ENCODE measurements around the gene EPHB6.

EPHB6 gene

DNA sequence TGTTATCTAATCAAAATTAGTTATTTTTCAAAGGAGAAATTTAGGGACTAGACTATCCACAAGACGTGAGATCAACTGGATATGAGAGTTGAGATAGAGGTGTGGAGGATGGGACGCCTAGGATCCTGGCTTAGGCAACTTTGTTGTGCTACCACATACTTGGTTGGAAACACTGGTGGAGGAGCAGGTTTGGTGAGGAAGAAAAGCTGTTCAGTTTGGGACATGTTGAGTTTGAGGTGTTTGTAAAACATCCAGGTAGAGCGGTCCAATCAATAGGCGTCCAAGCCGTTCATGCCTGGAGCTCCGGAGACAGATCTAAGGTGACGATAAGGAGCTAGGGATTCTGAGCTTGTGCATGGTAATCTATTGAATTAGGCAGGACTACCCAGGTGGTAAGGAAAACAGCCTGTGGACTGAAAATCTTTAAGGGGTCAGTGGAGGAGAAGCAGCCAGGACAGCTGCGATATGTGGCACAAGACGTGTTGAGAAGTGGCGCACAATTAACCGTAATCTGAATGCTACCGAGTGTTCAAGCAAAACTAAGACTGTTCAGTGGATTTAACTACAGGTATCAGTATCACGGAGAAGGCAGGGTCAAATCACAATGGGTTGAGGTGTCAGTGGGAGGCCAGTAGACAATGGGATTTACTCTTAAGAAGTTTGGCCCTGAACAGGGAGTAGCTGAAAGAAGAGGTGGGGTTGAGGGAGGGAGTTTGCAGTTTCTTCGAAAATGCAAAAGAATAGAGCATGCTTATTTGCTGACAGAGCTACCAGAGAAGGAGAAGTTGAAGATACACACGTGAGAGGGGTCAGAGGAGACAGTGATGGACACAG, 46.8 kb downstream of the EPHB6 start:
- Histone ChIP-seq H3F3A (ENCODE audit: control insufficient read depth, insufficient read depth) (no peaks in the 10 kb centered on the region), H3K27me3 (ENCODE audit: control insufficient read depth, low read length) (peaks cover 27% of the 10 kb centered on the region), H3K4me2 (ENCODE audit: low read length) (no peak overlapping the region), H3K9me2 (replicated peaks; ENCODE audit: control insufficient read depth, low read length) (no peaks in the 10 kb centered on the region), H3K4me3 (ENCODE audit: low read length) (no peak overlapping the region), H3K9me3 (ENCODE audit: control insufficient read depth, insufficient read depth, low read length) (peaks cover 5% of the 10 kb centered on the region), H4K20me1 (ENCODE audit: control insufficient read depth, insufficient read depth, low read depth, low read length) (no peaks in the 10 kb centered on the region), H3K4me1 (ENCODE audit: control insufficient read depth, low read length) (no peaks in the 10 kb centered on the region), H3K36me3 (ENCODE audit: control insufficient read depth, low read length) (no peaks in the 10 kb centered on the region), H3K79me2 (ENCODE audit: control insufficient read depth, low read length) (no peaks in the 10 kb centered on the region), H3K27ac (ENCODE audit: low read depth, low read length) (no peak overlapping the region)
- no peak for TF ChIP-seq EZH2phosphoT487 (IDR thresholded peaks at IDR 0.05; ENCODE audit: borderline replicate concordance, low read length)
- TF ChIP-seq, protein P1, sequence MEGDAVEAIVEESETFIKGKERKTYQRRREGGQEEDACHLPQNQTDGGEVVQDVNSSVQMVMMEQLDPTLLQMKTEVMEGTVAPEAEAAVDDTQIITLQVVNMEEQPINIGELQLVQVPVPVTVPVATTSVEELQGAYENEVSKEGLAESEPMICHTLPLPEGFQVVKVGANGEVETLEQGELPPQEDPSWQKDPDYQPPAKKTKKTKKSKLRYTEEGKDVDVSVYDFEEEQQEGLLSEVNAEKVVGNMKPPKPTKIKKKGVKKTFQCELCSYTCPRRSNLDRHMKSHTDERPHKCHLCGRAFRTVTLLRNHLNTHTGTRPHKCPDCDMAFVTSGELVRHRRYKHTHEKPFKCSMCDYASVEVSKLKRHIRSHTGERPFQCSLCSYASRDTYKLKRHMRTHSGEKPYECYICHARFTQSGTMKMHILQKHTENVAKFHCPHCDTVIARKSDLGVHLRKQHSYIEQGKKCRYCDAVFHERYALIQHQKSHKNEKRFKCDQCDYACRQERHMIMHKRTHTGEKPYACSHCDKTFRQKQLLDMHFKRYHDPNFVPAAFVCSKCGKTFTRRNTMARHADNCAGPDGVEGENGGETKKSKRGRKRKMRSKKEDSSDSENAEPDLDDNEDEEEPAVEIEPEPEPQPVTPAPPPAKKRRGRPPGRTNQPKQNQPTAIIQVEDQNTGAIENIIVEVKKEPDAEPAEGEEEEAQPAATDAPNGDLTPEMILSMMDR (IDR thresholded peaks at IDR 0.05; ENCODE audit: low read depth, low read length, poor library complexity, severe bottlenecking), result no peak

DNA sequence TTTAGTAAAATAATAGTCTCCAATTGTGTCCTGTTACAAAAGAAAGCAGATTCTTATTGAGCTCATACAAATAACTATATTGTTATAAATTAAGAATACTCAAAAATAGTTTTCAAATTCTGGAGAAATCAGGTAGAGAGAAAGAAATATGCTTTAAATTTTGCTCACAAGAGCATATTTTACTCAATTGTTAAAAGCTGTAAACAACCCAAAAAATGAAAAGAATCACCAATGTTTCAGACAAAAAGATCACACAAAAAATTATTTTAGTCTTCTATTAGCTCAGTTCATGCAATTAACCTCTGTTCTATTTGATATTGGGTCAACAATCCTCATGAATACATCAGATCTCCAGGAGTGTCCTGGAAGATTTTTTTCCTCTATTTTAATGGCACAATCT, 49.3 kb downstream of the EPHB6 start:
- Histone ChIP-seq H3K9me3 (ENCODE audit: control insufficient read depth, insufficient read depth, low read length) (peaks cover 5% of the 10 kb centered on the region), H3K4me3 (ENCODE audit: low read length) (no peak overlapping the region), H3K27me3 (ENCODE audit: control insufficient read depth, low read length) (peaks cover 16% of the 10 kb centered on the region), H3F3A (ENCODE audit: control insufficient read depth, insufficient read depth) (no peaks in the 10 kb centered on the region), H3K4me1 (ENCODE audit: control insufficient read depth, low read length) (no peaks in the 10 kb centered on the region), H3K4me2 (ENCODE audit: low read length) (no peak overlapping the region), H3K36me3 (ENCODE audit: control insufficient read depth, low read length) (no peaks in the 10 kb centered on the region), H4K20me1 (ENCODE audit: control insufficient read depth, insufficient read depth, low read depth, low read length) (no peaks in the 10 kb centered on the region), H3K27ac (ENCODE audit: low read depth, low read length) (no peak overlapping the region), H3K79me2 (ENCODE audit: control insufficient read depth, low read length) (no peaks in the 10 kb centered on the region), H3K9me2 (replicated peaks; ENCODE audit: control insufficient read depth, low read length) (no peaks in the 10 kb centered on the region)
- TF ChIP-seq, protein P1 (IDR thresholded peaks at IDR 0.05; ENCODE audit: low read depth, low read length, poor library complexity, severe bottlenecking), result no peak
- TF ChIP-seq EZH2phosphoT487 (IDR thresholded peaks at IDR 0.05; ENCODE audit: borderline replicate concordance, low read length), result no peak

DNA sequence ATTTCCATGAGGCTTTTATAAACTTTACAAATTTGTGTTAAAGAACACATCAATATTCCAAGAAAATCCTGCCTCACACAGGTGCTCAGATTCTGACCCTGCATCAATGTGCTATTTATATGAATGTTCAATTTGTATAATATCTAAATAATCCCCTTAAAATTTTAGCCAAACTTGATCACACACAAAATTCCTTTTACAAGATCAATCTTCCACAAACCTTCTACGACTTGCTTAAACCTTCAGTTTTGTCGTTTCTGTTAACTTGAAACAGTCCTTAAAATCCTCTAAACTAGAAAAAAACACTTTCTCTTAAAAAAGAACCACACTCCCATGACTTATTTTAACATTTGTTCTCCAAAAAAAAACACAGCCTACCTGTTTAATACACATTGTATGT, 50.9 kb downstream of the EPHB6 start:
- Histone ChIP-seq H3K4me1 (ENCODE audit: control insufficient read depth, low read length) (no peaks in the 10 kb centered on the region), H3K4me3 (ENCODE audit: low read length) (no peak overlapping the region)

More for the DNA sequence above, 50.9 kb downstream of the EPHB6 start:
- peaks cover 19% of the 10 kb centered on the region for H3K27me3 ChIP-seq (ENCODE audit: control insufficient read depth, low read length)
- peaks cover 5% of the 10 kb centered on the region for H3K9me3 ChIP-seq (ENCODE audit: control insufficient read depth, insufficient read depth, low read length)
- H3K36me3 ChIP-seq (ENCODE audit: control insufficient read depth, low read length), result no peaks in the 10 kb centered on the region
- no peak overlapping the region for H3K4me2 ChIP-seq (ENCODE audit: low read length)
- H3K9me2 ChIP-seq (replicated peaks; ENCODE audit: control insufficient read depth, low read length), result no peaks in the 10 kb centered on the region
- H4K20me1 ChIP-seq (ENCODE audit: control insufficient read depth, insufficient read depth, low read depth, low read length), result no peaks in the 10 kb centered on the region
- H3K27ac ChIP-seq (ENCODE audit: low read depth, low read length), result no peak overlapping the region
- TF ChIP-seq, protein P1 (IDR thresholded peaks at IDR 0.05; ENCODE audit: low read depth, low read length, poor library complexity, severe bottlenecking), result no peak
- TF ChIP-seq EZH2phosphoT487 (IDR thresholded peaks at IDR 0.05; ENCODE audit: borderline replicate concordance, low read length), result no peak
- H3K79me2 ChIP-seq (ENCODE audit: control insufficient read depth, low read length), result no peaks in the 10 kb centered on the region
- H3F3A ChIP-seq (ENCODE audit: control insufficient read depth, insufficient read depth), result no peaks in the 10 kb centered on the region

Data from DOHH2 (cell line).